GM12878 (cell line): ENCODE measurements around the gene C1orf74. TPM values are rescaled to one million over a fixed set of nuclear protein-coding genes. Genes with fewer than 3 reads are reported as not detected.

Experiments
- BMI1 ChIP-seq: fragments of 450-650 bp; IDR thresholded peaks from 2 replicates; pipeline ENCODE4 v1.6.1; 2016; ENCODE audit warnings: mild to moderate bottlenecking, moderate library complexity, borderline replicate concordance
- CBX5 ChIP-seq: sonication (generic); IDR thresholded peaks from 2 replicates; pipeline ENCODE4 v1.6.1; 2016; ENCODE audit warnings: low read depth, moderate library complexity, mild to moderate bottlenecking, inconsistent platforms
- EP300 ChIP-seq, 2 experiments: fragments of 150-350 bp in 1 of 2; IDR thresholded peaks; 2 replicates each; pipeline ENCODE4 v1.6.1; 2011 to 2012; ENCODE audit warnings: low read depth in 2 of 2, low read length in 2 of 2, borderline replicate concordance in 1 of 2, improper control_type of control experiment in 1 of 2, inconsistent platforms in 1 of 2; ENCODE audit not compliant: control insufficient read depth in 1 of 2
- FOXK2 ChIP-seq: fragments of 450-650 bp; IDR thresholded peaks from 2 replicates; pipeline ENCODE4 v1.6.1; 2017; ENCODE audit warnings: mild to moderate bottlenecking, moderate library complexity
- HCFC1 ChIP-seq: fragments of 150-350 bp; IDR thresholded peaks from 2 replicates; pipeline ENCODE4 v1.6.1; 2014; ENCODE audit warnings: low read length
- JUND ChIP-seq: IDR thresholded peaks from 2 replicates; pipeline ENCODE4 v1.6.1; 2012; ENCODE audit warnings: low read depth, mild to moderate bottlenecking, low read length, improper control_type of control experiment, moderate library complexity
- KDM1A ChIP-seq: fragments of 200-600 bp; sonication (generic); IDR thresholded peaks from 2 replicates; pipeline ENCODE4 v1.6.1; 2016; ENCODE audit warnings: borderline replicate concordance
- MTA3 ChIP-seq: IDR thresholded peaks from 2 replicates; pipeline ENCODE4 v1.6.1; 2012; ENCODE audit warnings: low read length, inconsistent platforms, borderline replicate concordance
- NBN ChIP-seq: fragments of 450-650 bp; IDR thresholded peaks from 2 replicates; pipeline ENCODE4 v1.6.1; 2016
- NR2C1 ChIP-seq: fragments of 450-650 bp; IDR thresholded peaks from 2 replicates; pipeline ENCODE4 v1.6.1; 2017; ENCODE audit warnings: antibody characterized with exemption, mild to moderate bottlenecking, moderate library complexity
- RUNX3 ChIP-seq: IDR thresholded peaks from 2 replicates; pipeline ENCODE4 v1.6.1; 2012; ENCODE audit warnings: low read length, inconsistent platforms
- SIN3A ChIP-seq: IDR thresholded peaks from 2 replicates; pipeline ENCODE4 v1.6.1; 2012; ENCODE audit warnings: low read depth, low read length, improper control_type of control experiment
- SIX5 ChIP-seq: IDR thresholded peaks from 2 replicates; pipeline ENCODE4 v1.6.1; 2011; ENCODE audit warnings: mild to moderate bottlenecking, low read depth, low read length, moderate library complexity; ENCODE audit not compliant: severe bottlenecking
- SPI1 ChIP-seq: IDR thresholded peaks from 2 replicates; pipeline ENCODE4 v1.6.1; 2011; ENCODE audit warnings: low read depth, mild to moderate bottlenecking, low read length, moderate library complexity, borderline replicate concordance; ENCODE audit not compliant: insufficient read depth
- TARDBP ChIP-seq: IDR thresholded peaks from 2 replicates; pipeline ENCODE4 v1.6.1; 2016; ENCODE audit warnings: borderline replicate concordance
- ZNF207 ChIP-seq: fragments of 450-650 bp; IDR thresholded peaks from 2 replicates; pipeline ENCODE4 v1.6.1; 2014; ENCODE audit warnings: antibody characterized with exemption, mild to moderate bottlenecking, borderline replicate concordance
- ZNF384 ChIP-seq: IDR thresholded peaks from 2 replicates; pipeline ENCODE4 v1.6.1; 2012; ENCODE audit warnings: low read depth, mild to moderate bottlenecking, low read length, improper control_type of control experiment, borderline replicate concordance
- ZSCAN29 ChIP-seq: fragments of 450-650 bp; IDR thresholded peaks from 2 replicates; pipeline ENCODE4 v1.6.1; 2017; ENCODE audit warnings: mild to moderate bottlenecking, moderate library complexity
- polyA plus RNA-seq, 11 experiments: library from polyadenylated mRNA; depleted of rRNA in 4 of 11; unstranded in 6 of 11; stranded (reverse) in 5 of 11; fragments of >200 nt; fragmentation: Nextera tagmentation in 4 of 11; fragmentation: Illumina TruSeq in 1 of 11; extraction: Ambion mirVana in 4 of 11; extraction: Trizol in 1 of 11; gene quantifications; 1 replicate in 1 of 11; 2 replicates in 10 of 11; pipeline versions ENCODE4 v1.2.1 to v1.2.3, GENCODE V29; 2011 to 2016; ENCODE audit warnings: inconsistent platforms in 2 of 11, missing spikeins in 2 of 11, low read depth in 1 of 11
- total RNA-seq, 4 experiments: library from RNA; depleted of rRNA in 3 of 4; stranded (reverse); fragments of >200 nt in 3 of 4; fragmentation: Illumina TruSeq in 1 of 4; extraction: Trizol in 1 of 4; gene quantifications; 2 replicates each; pipeline versions ENCODE4 v1.2.1 to v1.2.3, GENCODE V29; 2013 to 2021
- TF ChIP-seq, protein P1 (sequence below): IDR thresholded peaks from 2 replicates; pipeline ENCODE4 v1.6.1; 2012; ENCODE audit warnings: low read depth, low read length, improper control_type of control experiment

The C1orf74 gene
- total and polyA plus RNA-seq, 10 of the 15 experiments (the other 5 are each of a cell fraction or from before 2014, with no cell fraction given): 3.1 to 5.5 (median 3.6) TPM

DNA sequence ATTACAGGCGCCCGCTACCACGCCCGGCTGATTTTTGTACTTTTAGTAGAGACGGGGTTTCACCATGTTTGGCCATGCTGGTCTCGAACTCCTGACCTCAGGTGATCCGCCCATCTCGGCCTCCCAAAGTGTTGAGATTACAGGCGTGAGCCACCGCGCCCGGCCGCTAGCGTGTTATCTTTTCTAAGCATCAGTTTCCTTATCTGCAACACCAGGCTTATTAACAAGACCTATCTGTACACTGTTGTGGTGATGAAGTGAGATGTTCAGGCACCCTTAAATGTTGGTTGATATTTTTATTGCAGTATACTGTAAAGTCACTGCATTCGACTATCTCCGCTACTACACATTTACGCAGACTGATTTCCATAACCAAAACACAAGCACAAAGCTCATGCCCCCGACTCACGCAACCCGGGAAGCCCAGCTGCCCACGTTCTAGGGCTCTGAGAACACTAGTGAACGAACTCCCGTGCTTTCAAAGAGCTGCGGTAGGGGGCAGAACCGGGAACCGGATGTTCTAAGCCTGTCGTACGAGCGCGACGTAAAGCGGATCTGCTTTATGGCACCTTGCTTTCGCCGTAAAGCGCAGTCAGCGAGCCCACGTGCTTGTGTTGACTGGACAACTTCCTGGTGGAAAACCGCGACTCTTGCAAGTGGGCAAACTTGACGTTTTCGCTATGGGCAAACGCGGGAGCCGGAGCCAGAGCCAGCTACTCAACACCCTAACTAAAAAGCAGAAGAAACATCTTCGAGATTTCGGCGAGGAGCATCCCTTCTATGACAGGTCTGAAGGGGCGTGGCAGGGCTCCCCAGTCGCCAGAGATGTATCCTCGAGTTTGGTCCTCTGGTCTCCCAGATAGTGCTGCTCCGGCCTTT lies 43.3 kb upstream of the C1orf74 start, which contains the start of gene UTP25 (continued):
- TF ChIP-seq SPI1: peak; percentile 34; the same call in 1 of the 2 replicates
- TF ChIP-seq MTA3: no peak
- TF ChIP-seq BMI1: no peak
- TF ChIP-seq TARDBP: no peak
- TF ChIP-seq, protein P1, sequence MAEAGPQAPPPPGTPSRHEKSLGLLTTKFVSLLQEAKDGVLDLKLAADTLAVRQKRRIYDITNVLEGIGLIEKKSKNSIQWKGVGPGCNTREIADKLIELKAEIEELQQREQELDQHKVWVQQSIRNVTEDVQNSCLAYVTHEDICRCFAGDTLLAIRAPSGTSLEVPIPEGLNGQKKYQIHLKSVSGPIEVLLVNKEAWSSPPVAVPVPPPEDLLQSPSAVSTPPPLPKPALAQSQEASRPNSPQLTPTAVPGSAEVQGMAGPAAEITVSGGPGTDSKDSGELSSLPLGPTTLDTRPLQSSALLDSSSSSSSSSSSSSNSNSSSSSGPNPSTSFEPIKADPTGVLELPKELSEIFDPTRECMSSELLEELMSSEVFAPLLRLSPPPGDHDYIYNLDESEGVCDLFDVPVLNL: no peak
- TF ChIP-seq EP300 (IDR thresholded peaks at IDR 0.05; ENCODE audit: borderline replicate concordance in 1 of 2, control insufficient read depth in 1 of 2, low read depth in 2 of 2, low read length in 2 of 2): 0 out of 4 replicates have a peak, but pooled peaks of 1 of the 2 experiments have one; percentile 16
- TF ChIP-seq ZNF384: no peak
- peak; percentile 88 for TF ChIP-seq RUNX3
- TF ChIP-seq FOXK2: peak; percentile 92
- TF ChIP-seq JUND: no peak
- 0 out of 2 replicates have a peak, but pooled peaks have one; percentile 33 for TF ChIP-seq CBX5
- TF ChIP-seq KDM1A: no peak
- TF ChIP-seq SIN3A: peak; percentile 97
- peak; percentile 70; the same call in 1 of the 2 replicates for TF ChIP-seq ZNF207
- TF ChIP-seq NR2C1: no peak
- peak; percentile 27 for TF ChIP-seq SIX5
- TF ChIP-seq NBN: 0 out of 2 replicates have a peak, but pooled peaks have one; percentile 74
- TF ChIP-seq ZSCAN29: no peak
- peak; percentile 64 for TF ChIP-seq HCFC1
